ENCODE results near the gene GMPS.

The GMPS gene

GRCh38 chr3:155944081-155944480 lies 73.6 kb downstream of the GMPS start:
- Histone ChIP-seq H3K4me3 (ENCODE audit: insufficient read length, low read depth) (no peak overlapping the region), H3K9me3 (ENCODE audit: insufficient read depth, low read length) (no peaks in the 10 kb centered on the region), H3K9ac (ENCODE audit: insufficient read length, low read depth) (no peak overlapping the region), H3K36me3 (ENCODE audit: insufficient read depth, insufficient read length, low read length) (peaks cover 15% of the 10 kb centered on the region), H3K4me1 (ENCODE audit: insufficient read depth, insufficient read length) (no peaks in the 10 kb centered on the region), H3K27me3 (ENCODE audit: insufficient read depth, insufficient read length) (no peaks in the 10 kb centered on the region)
- TF ChIP-seq SUZ12 (IDR thresholded peaks at IDR 0.05; ENCODE audit: extremely low read depth, insufficient read depth, insufficient read length) (no peak), ZNF274 (IDR thresholded peaks at IDR 0.05; ENCODE audit: low read depth, low read length) (no peak), YY1 (IDR thresholded peaks at IDR 0.05; ENCODE audit: insufficient read depth, insufficient read length) (no peak)
- no peak for DNase-seq (ENCODE audit: low read depth, low spot score)

DNA sequence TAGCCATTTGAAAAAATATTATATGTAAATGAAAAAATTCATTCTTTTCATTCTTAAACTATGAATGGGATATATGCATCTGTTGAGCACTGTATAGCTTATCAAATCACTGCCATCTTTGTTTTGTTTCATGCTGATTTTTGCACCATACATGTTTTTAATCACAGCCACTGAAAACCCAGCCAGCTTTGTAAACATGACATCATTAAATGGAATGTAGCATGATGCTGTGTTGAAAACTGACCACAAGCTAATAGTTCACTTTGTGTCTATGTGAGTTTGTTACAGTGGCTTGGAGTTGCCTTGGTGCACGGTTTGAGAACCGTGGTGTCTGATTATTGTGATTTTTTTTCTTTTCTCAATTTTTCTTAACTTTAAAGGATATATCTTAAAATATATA lies 75.7 kb downstream of the GMPS start:
- H3K9ac ChIP-seq (ENCODE audit: insufficient read length, low read depth): no peak overlapping the region
- no peak for DNase-seq (ENCODE audit: low read depth, low spot score)
- H3K27me3 ChIP-seq (ENCODE audit: insufficient read depth, insufficient read length): no peaks in the 10 kb centered on the region
- H3K36me3 ChIP-seq (ENCODE audit: insufficient read depth, insufficient read length, low read length): peaks cover 2% of the 10 kb centered on the region
- no peaks in the 10 kb centered on the region for H3K9me3 ChIP-seq (ENCODE audit: insufficient read depth, low read length)
- H3K4me1 ChIP-seq (ENCODE audit: insufficient read depth, insufficient read length): no peaks in the 10 kb centered on the region
- TF ChIP-seq YY1 (IDR thresholded peaks at IDR 0.05; ENCODE audit: insufficient read depth, insufficient read length) (no peak), SUZ12 (IDR thresholded peaks at IDR 0.05; ENCODE audit: extremely low read depth, insufficient read depth, insufficient read length) (no peak), ZNF274 (IDR thresholded peaks at IDR 0.05; ENCODE audit: low read depth, low read length) (no peak)
- no peak overlapping the region for H3K4me3 ChIP-seq (ENCODE audit: insufficient read length, low read depth)

- Histone ChIP-seq H3K36me3 (ENCODE audit: insufficient read depth, insufficient read length, low read length) (no peaks in the 10 kb centered on the region), H3K4me1 (ENCODE audit: insufficient read depth, insufficient read length) (no peaks in the 10 kb centered on the region), H3K27me3 (ENCODE audit: insufficient read depth, insufficient read length) (no peaks in the 10 kb centered on the region), H3K9ac (ENCODE audit: insufficient read length, low read depth) (no peak overlapping the region), H3K9me3 (ENCODE audit: insufficient read depth, low read length) (peaks cover 8% of the 10 kb centered on the region; the same call in 1 of the 2 replicates), H3K4me3 (ENCODE audit: insufficient read length, low read depth) (no peak overlapping the region)
- DNase-seq (ENCODE audit: low read depth, low spot score): no peak
- no peak for TF ChIP-seq ZNF274 (IDR thresholded peaks at IDR 0.05; ENCODE audit: low read depth, low read length)
- TF ChIP-seq SUZ12 (IDR thresholded peaks at IDR 0.05; ENCODE audit: extremely low read depth, insufficient read depth, insufficient read length): no peak
- no peak for TF ChIP-seq YY1 (IDR thresholded peaks at IDR 0.05; ENCODE audit: insufficient read depth, insufficient read length)
Measured at GRCh38 chr3:155948476-155948875, 78.0 kb downstream of the GMPS start.

- Histone ChIP-seq H3K9me3 (ENCODE audit: insufficient read depth, low read length) (peaks cover 8% of the 10 kb centered on the region; the same call in 1 of the 2 replicates), H3K4me1 (ENCODE audit: insufficient read depth, insufficient read length) (no peaks in the 10 kb centered on the region), H3K36me3 (ENCODE audit: insufficient read depth, insufficient read length, low read length) (no peaks in the 10 kb centered on the region), H3K4me3 (ENCODE audit: insufficient read length, low read depth) (no peak overlapping the region), H3K27me3 (ENCODE audit: insufficient read depth, insufficient read length) (no peaks in the 10 kb centered on the region), H3K9ac (ENCODE audit: insufficient read length, low read depth) (no peak overlapping the region)
- no peak for DNase-seq (ENCODE audit: low read depth, low spot score)
- TF ChIP-seq YY1 (IDR thresholded peaks at IDR 0.05; ENCODE audit: insufficient read depth, insufficient read length): no peak
- no peak for TF ChIP-seq ZNF274 (IDR thresholded peaks at IDR 0.05; ENCODE audit: low read depth, low read length)
- no peak for TF ChIP-seq SUZ12 (IDR thresholded peaks at IDR 0.05; ENCODE audit: extremely low read depth, insufficient read depth, insufficient read length)
Measured at GRCh38 chr3:155949453-155950217, 79.2 kb downstream of the GMPS start.

DNA sequence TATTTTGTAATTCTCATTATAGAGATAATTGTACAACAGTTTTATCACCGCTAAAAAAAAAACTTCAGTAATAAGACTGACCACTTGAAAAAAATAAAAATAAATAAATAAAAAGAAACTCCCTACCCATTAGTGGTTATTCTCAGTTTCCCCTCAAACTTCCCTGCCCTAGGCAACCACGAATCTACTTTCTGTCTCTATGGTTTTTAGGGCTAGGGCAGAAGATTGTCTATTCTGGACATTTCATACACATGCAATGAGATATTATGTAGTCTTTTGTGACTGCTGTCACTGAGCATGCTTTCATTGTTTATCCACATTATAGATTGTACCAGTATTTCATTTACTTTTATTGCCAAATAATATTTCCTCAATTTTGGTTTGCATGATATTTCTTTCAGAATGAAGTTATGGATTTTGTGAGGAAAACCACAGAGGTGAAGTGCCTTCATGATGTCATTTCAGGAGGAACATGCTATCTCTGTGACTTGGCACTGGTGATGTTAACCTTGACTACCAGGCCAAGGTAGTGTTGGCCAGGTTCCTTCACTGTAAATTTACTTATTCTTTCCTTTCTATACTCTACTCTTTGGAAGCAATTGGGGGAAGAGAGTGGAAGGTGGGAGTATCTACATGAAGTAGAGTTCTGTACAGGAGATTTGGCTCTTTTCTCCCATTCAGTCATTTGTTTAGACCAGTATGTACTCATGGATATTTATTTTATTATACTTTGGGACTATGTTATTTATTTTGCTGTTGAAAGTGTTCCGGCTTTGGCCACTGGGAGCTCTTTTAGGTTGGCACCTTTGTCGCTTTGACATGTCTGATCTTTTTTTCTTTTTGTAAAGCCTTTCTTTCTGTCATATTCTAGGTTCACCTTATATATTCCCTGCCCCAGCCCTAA lies 86.3 kb downstream of the GMPS start:
- no peak overlapping the region for H3K4me3 ChIP-seq (ENCODE audit: insufficient read length, low read depth)
- no peaks in the 10 kb centered on the region for H3K27me3 ChIP-seq (ENCODE audit: insufficient read depth, insufficient read length)
- H3K36me3 ChIP-seq (ENCODE audit: insufficient read depth, insufficient read length, low read length): peaks cover 2% of the 10 kb centered on the region
- TF ChIP-seq SUZ12 (IDR thresholded peaks at IDR 0.05; ENCODE audit: extremely low read depth, insufficient read depth, insufficient read length) (no peak), YY1 (IDR thresholded peaks at IDR 0.05; ENCODE audit: insufficient read depth, insufficient read length) (no peak), ZNF274 (IDR thresholded peaks at IDR 0.05; ENCODE audit: low read depth, low read length) (no peak)
- H3K9me3 ChIP-seq (ENCODE audit: insufficient read depth, low read length): peaks cover 8% of the 10 kb centered on the region; the same call in 1 of the 2 replicates
- H3K4me1 ChIP-seq (ENCODE audit: insufficient read depth, insufficient read length): no peaks in the 10 kb centered on the region
- no peak for DNase-seq (ENCODE audit: low read depth, low spot score)
- no peak overlapping the region for H3K9ac ChIP-seq (ENCODE audit: insufficient read length, low read depth)

- no peaks in the 10 kb centered on the region for H3K4me1 ChIP-seq (ENCODE audit: insufficient read depth, insufficient read length)
- no peak overlapping the region for H3K9ac ChIP-seq (ENCODE audit: insufficient read length, low read depth)
- no peaks in the 10 kb centered on the region for H3K27me3 ChIP-seq (ENCODE audit: insufficient read depth, insufficient read length)
- H3K36me3 ChIP-seq (ENCODE audit: insufficient read depth, insufficient read length, low read length): peaks cover 2% of the 10 kb centered on the region
- H3K4me3 ChIP-seq (ENCODE audit: insufficient read length, low read depth): no peak overlapping the region
- no peak for DNase-seq (ENCODE audit: low read depth, low spot score)
- TF ChIP-seq ZNF274 (IDR thresholded peaks at IDR 0.05; ENCODE audit: low read depth, low read length): no peak
- TF ChIP-seq YY1 (IDR thresholded peaks at IDR 0.05; ENCODE audit: insufficient read depth, insufficient read length): no peak
- TF ChIP-seq SUZ12 (IDR thresholded peaks at IDR 0.05; ENCODE audit: extremely low read depth, insufficient read depth, insufficient read length): no peak
- H3K9me3 ChIP-seq (ENCODE audit: insufficient read depth, low read length): peaks cover 7% of the 10 kb centered on the region; the same call in 1 of the 2 replicates
Measured at GRCh38 chr3:155957412-155957880, 87.0 kb downstream of the GMPS start.

DNA sequence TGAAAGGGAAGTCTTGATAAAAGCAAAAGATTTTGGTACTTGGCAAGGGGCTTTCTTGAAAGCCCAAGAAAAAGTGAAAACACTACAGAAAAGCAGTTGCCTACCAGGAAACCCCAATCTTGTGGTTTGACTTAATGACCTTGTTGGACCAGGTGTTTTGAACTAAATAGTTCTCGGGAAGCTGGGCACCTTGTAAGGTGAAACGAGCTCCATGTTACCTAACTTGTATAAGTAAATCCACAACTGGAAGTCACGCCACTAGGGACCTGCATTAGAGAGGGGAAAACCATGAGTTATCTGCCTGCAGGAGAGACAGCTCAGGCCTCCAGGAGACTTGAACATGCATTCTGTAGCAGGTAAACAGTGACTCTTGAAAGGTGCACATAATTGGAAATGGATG lies 88.2 kb downstream of the GMPS start:
- Histone ChIP-seq H3K36me3 (ENCODE audit: insufficient read depth, insufficient read length, low read length) (peaks cover 2% of the 10 kb centered on the region), H3K9ac (ENCODE audit: insufficient read length, low read depth) (no peak overlapping the region), H3K9me3 (ENCODE audit: insufficient read depth, low read length) (peaks cover 6% of the 10 kb centered on the region; the same call in 1 of the 2 replicates), H3K27me3 (ENCODE audit: insufficient read depth, insufficient read length) (no peaks in the 10 kb centered on the region), H3K4me1 (ENCODE audit: insufficient read depth, insufficient read length) (no peaks in the 10 kb centered on the region), H3K4me3 (ENCODE audit: insufficient read length, low read depth) (no peak overlapping the region)
- no peak for TF ChIP-seq SUZ12 (IDR thresholded peaks at IDR 0.05; ENCODE audit: extremely low read depth, insufficient read depth, insufficient read length)
- no peak for TF ChIP-seq YY1 (IDR thresholded peaks at IDR 0.05; ENCODE audit: insufficient read depth, insufficient read length)
- TF ChIP-seq ZNF274 (IDR thresholded peaks at IDR 0.05; ENCODE audit: low read depth, low read length): no peak
- no peak for DNase-seq (ENCODE audit: low read depth, low spot score)

Data from NT2/D1 (cell line).